Hepatocyte (in vitro differentiated cells): ENCODE results near the gene TULP4.
"Not testable (repeated sequence)": the region's sequence is repeated elsewhere in the genome, so short reads cannot be mapped to it uniquely, and the experiment has no call there.

Source experiments
- CTCF ChIP-seq: fragments of 200-600 bp; sonication (generic); IDR thresholded peaks from 2 replicates; pipeline ENCODE4 v1.5.1; 2016; ENCODE audit warnings: antibody characterized with exemption, mild to moderate bottlenecking; ENCODE audit not compliant: poor library complexity
- EZH2 ChIP-seq: fragments of 200-600 bp; sonication (generic); IDR thresholded peaks from 2 replicates; pipeline ENCODE4 v1.6.1; 2016; ENCODE audit warnings: antibody characterized with exemption, mild to moderate bottlenecking, borderline replicate concordance
- EZH2phosphoT487 ChIP-seq: fragments of 200-600 bp; sonication (generic); IDR thresholded peaks from one replicate; pipeline ENCODE4 v1.6.1; 2018; ENCODE audit warnings: antibody characterized with exemption, mild to moderate bottlenecking, low read depth, moderate library complexity; ENCODE audit not compliant: unreplicated experiment, severe bottlenecking

GRCh38 chr6:158301561-158301960, 10.7 kb upstream of the TULP4 start:
- not testable (repeated sequence) for TF ChIP-seq EZH2, CTCF, EZH2phosphoT487
